Measurements from ENCODE around the gene SMTNL2.

SMTNL2 gene

GRCh38 chr17:4556996-4557395 is 27.3 kb upstream of the SMTNL2 start:
- no peak for TF ChIP-seq CTCF (IDR thresholded peaks at IDR 0.05; ENCODE audit: low read depth, low read length)
- DNase-seq (ENCODE audit: low read depth in 2 of 2), result no peak
- no peak overlapping the region for H3K4me3 ChIP-seq (replicated peaks in 1 of 2; ENCODE audit: low read depth in 2 of 2, low read length in 2 of 2)

GRCh38 chr17:4557626-4558346 is 26.5 kb upstream of the SMTNL2 start:
- H3K4me3 ChIP-seq (replicated peaks in 1 of 2; ENCODE audit: low read depth in 2 of 2, low read length in 2 of 2), result no peak overlapping the region
- no peak for TF ChIP-seq CTCF (IDR thresholded peaks at IDR 0.05; ENCODE audit: low read depth, low read length)
- DNase-seq (ENCODE audit: low read depth in 2 of 2), result no peak

- DNase-seq (ENCODE audit: low read depth in 2 of 2), result no peak
- H3K4me3 ChIP-seq (replicated peaks in 1 of 2; ENCODE audit: low read depth in 2 of 2, low read length in 2 of 2), result no peak overlapping the region
- no peak for TF ChIP-seq CTCF (IDR thresholded peaks at IDR 0.05; ENCODE audit: low read depth, low read length)
These were observed 25.9 kb upstream of the SMTNL2 start for GRCh38 chr17:4558347-4558971.

- no peak for TF ChIP-seq CTCF (IDR thresholded peaks at IDR 0.05; ENCODE audit: low read depth, low read length)
- no peak for DNase-seq (ENCODE audit: low read depth in 2 of 2)
- H3K4me3 ChIP-seq (replicated peaks in 1 of 2; ENCODE audit: low read depth in 2 of 2, low read length in 2 of 2), result no peak overlapping the region
These were observed 25.1 kb upstream of the SMTNL2 start for GRCh38 chr17:4559139-4559791.

GRCh38 chr17:4559966-4560365 is 24.4 kb upstream of the SMTNL2 start:
- H3K4me3 ChIP-seq (replicated peaks in 1 of 2; ENCODE audit: low read depth in 2 of 2, low read length in 2 of 2), result no peak overlapping the region
- no peak for DNase-seq (ENCODE audit: low read depth in 2 of 2)
- no peak for TF ChIP-seq CTCF (IDR thresholded peaks at IDR 0.05; ENCODE audit: low read depth, low read length)

GRCh38 chr17:4560421-4560820 is 23.9 kb upstream of the SMTNL2 start, which contains the start of gene GGT6:
Gene GGT6 (minus strand): TSS chr17:4560577. CDS start chr17:4560521, 56 bp downstream.
- DNase-seq (ENCODE audit: low read depth in 2 of 2), result no peak
- TF ChIP-seq CTCF (IDR thresholded peaks at IDR 0.05; ENCODE audit: low read depth, low read length), result no peak
- H3K4me3 ChIP-seq (replicated peaks in 1 of 2; ENCODE audit: low read depth in 2 of 2, low read length in 2 of 2), result no peak within 1 kb of the TSS
